ENCODE results near the gene SLC25A30.
"Not testable (repeated sequence)": the region's sequence is repeated elsewhere in the genome, so short reads cannot be mapped to it uniquely, and the experiment has no call there.

SLC25A30 gene

GRCh38 chr13:45432737-45433380, 14.7 kb upstream of the SLC25A30 start:
- no peak overlapping the region for H3K27ac ChIP-seq (ENCODE audit: insufficient read depth, low read depth, low read length, poor library complexity, severe bottlenecking)
- H3K36me3 ChIP-seq (ENCODE audit: control insufficient read depth, insufficient read depth, low read length), result no peaks in the 10 kb centered on the region
- H3K4me3 ChIP-seq (ENCODE audit: insufficient read depth, low read depth, low read length), result no peak overlapping the region
- WGBS, 2 experiments, result 88 to 91% methylated on average over 6 of the region's 6 CpGs
- no peaks in the 10 kb centered on the region for H3K9me3 ChIP-seq (ENCODE audit: control insufficient read depth, low read length)
- H3K27me3 ChIP-seq (ENCODE audit: control insufficient read depth, insufficient read depth, low read length, poor library complexity, severe bottlenecking), result no peaks in the 10 kb centered on the region
- H3K4me1 ChIP-seq (ENCODE audit: control insufficient read depth, insufficient read depth, low read length), result no peaks in the 10 kb centered on the region

- H3K9me3 ChIP-seq (ENCODE audit: control insufficient read depth, low read length); H3K36me3 ChIP-seq (ENCODE audit: control insufficient read depth, insufficient read depth, low read length); H3K4me3 ChIP-seq (ENCODE audit: insufficient read depth, low read depth, low read length); H3K4me1 ChIP-seq (ENCODE audit: control insufficient read depth, insufficient read depth, low read length); H3K27me3 ChIP-seq (ENCODE audit: control insufficient read depth, insufficient read depth, low read length, poor library complexity, severe bottlenecking); H3K27ac ChIP-seq (ENCODE audit: insufficient read depth, low read depth, low read length, poor library complexity, severe bottlenecking): not testable (repeated sequence)
- 87 to 88% methylated on average over 16 of the region's 16 CpGs for WGBS, 2 experiments
These were observed 8.1 kb upstream of the SLC25A30 start for GRCh38 chr13:45426056-45426841.

- Histone ChIP-seq H3K4me3 (ENCODE audit: insufficient read depth, low read depth, low read length) (no peak overlapping the region), H3K4me1 (ENCODE audit: control insufficient read depth, insufficient read depth, low read length) (no peaks in the 10 kb centered on the region), H3K27ac (ENCODE audit: insufficient read depth, low read depth, low read length, poor library complexity, severe bottlenecking) (no peak overlapping the region), H3K9me3 (ENCODE audit: control insufficient read depth, low read length) (no peaks in the 10 kb centered on the region), H3K27me3 (ENCODE audit: control insufficient read depth, insufficient read depth, low read length, poor library complexity, severe bottlenecking) (no peaks in the 10 kb centered on the region), H3K36me3 (ENCODE audit: control insufficient read depth, insufficient read depth, low read length) (no peaks in the 10 kb centered on the region)
- WGBS, 2 experiments, result 80 to 89% methylated on average over 3 of the region's 3 CpGs
These were observed 4.6 kb upstream of the SLC25A30 start for GRCh38 chr13:45422731-45423292.

- Histone ChIP-seq H3K27ac (ENCODE audit: insufficient read depth, low read depth, low read length, poor library complexity, severe bottlenecking) (no peak overlapping the region), H3K4me1 (ENCODE audit: control insufficient read depth, insufficient read depth, low read length) (peaks cover 3% of the 10 kb centered on the region), H3K36me3 (ENCODE audit: control insufficient read depth, insufficient read depth, low read length) (no peaks in the 10 kb centered on the region), H3K27me3 (ENCODE audit: control insufficient read depth, insufficient read depth, low read length, poor library complexity, severe bottlenecking) (peaks cover 14% of the 10 kb centered on the region), H3K9me3 (ENCODE audit: control insufficient read depth, low read length) (no peaks in the 10 kb centered on the region), H3K4me3 (ENCODE audit: insufficient read depth, low read depth, low read length) (no peak overlapping the region)
- WGBS, 2 experiments, result 85 to 91% methylated on average over 1 of the region's 1 CpG
These were observed 1.8 kb upstream of the SLC25A30 start for GRCh38 chr13:45419945-45420344.

GRCh38 chr13:45419389-45419788, 1.2 kb upstream of the SLC25A30 start:
- 91 to 94% methylated on average over 16 of the region's 16 CpGs for WGBS, 2 experiments
- H3K27me3 ChIP-seq (ENCODE audit: control insufficient read depth, insufficient read depth, low read length, poor library complexity, severe bottlenecking), result peaks cover 14% of the 10 kb centered on the region
- not testable (repeated sequence) for H3K27ac ChIP-seq (ENCODE audit: insufficient read depth, low read depth, low read length, poor library complexity, severe bottlenecking); H3K36me3 ChIP-seq (ENCODE audit: control insufficient read depth, insufficient read depth, low read length); H3K4me1 ChIP-seq (ENCODE audit: control insufficient read depth, insufficient read depth, low read length); H3K9me3 ChIP-seq (ENCODE audit: control insufficient read depth, low read length); H3K4me3 ChIP-seq (ENCODE audit: insufficient read depth, low read depth, low read length)

- Histone ChIP-seq H3K9me3 (ENCODE audit: control insufficient read depth, low read length) (no peaks in the 10 kb centered on the region), H3K4me3 (ENCODE audit: insufficient read depth, low read depth, low read length) (no peak overlapping the region), H3K27me3 (ENCODE audit: control insufficient read depth, insufficient read depth, low read length, poor library complexity, severe bottlenecking) (peaks cover 14% of the 10 kb centered on the region), H3K27ac (ENCODE audit: insufficient read depth, low read depth, low read length, poor library complexity, severe bottlenecking) (no peak overlapping the region), H3K36me3 (ENCODE audit: control insufficient read depth, insufficient read depth, low read length) (no peaks in the 10 kb centered on the region), H3K4me1 (ENCODE audit: control insufficient read depth, insufficient read depth, low read length) (peaks cover 3% of the 10 kb centered on the region)
- 91 to 96% methylated on average over 10 of the region's 10 CpGs for WGBS, 2 experiments
These were observed 1.6 kb downstream of the SLC25A30 start for GRCh38 chr13:45416516-45417128.

GRCh38 chr13:45415112-45415511, 3.1 kb downstream of the SLC25A30 start:
- 95 to 97% methylated on average over 1 of the region's 1 CpG for WGBS, 2 experiments
- Histone ChIP-seq H3K27me3 (ENCODE audit: control insufficient read depth, insufficient read depth, low read length, poor library complexity, severe bottlenecking) (peaks cover 14% of the 10 kb centered on the region), H3K4me3 (ENCODE audit: insufficient read depth, low read depth, low read length) (no peak overlapping the region), H3K36me3 (ENCODE audit: control insufficient read depth, insufficient read depth, low read length) (no peaks in the 10 kb centered on the region), H3K27ac (ENCODE audit: insufficient read depth, low read depth, low read length, poor library complexity, severe bottlenecking) (no peak overlapping the region), H3K4me1 (ENCODE audit: control insufficient read depth, insufficient read depth, low read length) (peaks cover 3% of the 10 kb centered on the region), H3K9me3 (ENCODE audit: control insufficient read depth, low read length) (no peaks in the 10 kb centered on the region)

GRCh38 chr13:45413826-45414307, 4.3 kb downstream of the SLC25A30 start:
- WGBS, 2 experiments, result 93 to 98% methylated on average over 4 of the region's 4 CpGs
- no peak overlapping the region for H3K27ac ChIP-seq (ENCODE audit: insufficient read depth, low read depth, low read length, poor library complexity, severe bottlenecking)
- no peaks in the 10 kb centered on the region for H3K9me3 ChIP-seq (ENCODE audit: control insufficient read depth, low read length)
- H3K36me3 ChIP-seq (ENCODE audit: control insufficient read depth, insufficient read depth, low read length), result no peaks in the 10 kb centered on the region
- H3K27me3 ChIP-seq (ENCODE audit: control insufficient read depth, insufficient read depth, low read length, poor library complexity, severe bottlenecking), result peaks cover 14% of the 10 kb centered on the region
- H3K4me1 ChIP-seq (ENCODE audit: control insufficient read depth, insufficient read depth, low read length), result peaks cover 3% of the 10 kb centered on the region
- no peak overlapping the region for H3K4me3 ChIP-seq (ENCODE audit: insufficient read depth, low read depth, low read length)

GRCh38 chr13:45412274-45413049, 5.7 kb downstream of the SLC25A30 start:
- 95% methylated on average over 4 of the region's 4 CpGs for WGBS, 2 experiments
- Histone ChIP-seq H3K27ac (ENCODE audit: insufficient read depth, low read depth, low read length, poor library complexity, severe bottlenecking) (no peak overlapping the region), H3K9me3 (ENCODE audit: control insufficient read depth, low read length) (no peaks in the 10 kb centered on the region), H3K4me3 (ENCODE audit: insufficient read depth, low read depth, low read length) (no peak overlapping the region), H3K4me1 (ENCODE audit: control insufficient read depth, insufficient read depth, low read length) (peaks cover 2% of the 10 kb centered on the region), H3K36me3 (ENCODE audit: control insufficient read depth, insufficient read depth, low read length) (no peaks in the 10 kb centered on the region), H3K27me3 (ENCODE audit: control insufficient read depth, insufficient read depth, low read length, poor library complexity, severe bottlenecking) (peaks cover 12% of the 10 kb centered on the region)

All from ectodermal cell (in vitro differentiated cells).